Skin epidermis (tissue), 12 donors: ENCODE data around the gene LSM4.

Experiments
- H3K27ac ChIP-seq, 21 experiments: fragments of 200-600 bp; sonication (generic) in 11 of 21; one replicate each; pipeline ENCODE4 v1.5.0; 2020; ENCODE audit warnings: mild to moderate bottlenecking in 3 of 21, inconsistent platforms in 2 of 21, moderate library complexity in 2 of 21
- H3K4me3 ChIP-seq, 7 experiments: fragments of 200-600 bp; sonication (generic) in 2 of 7; one replicate each; pipeline ENCODE4 v1.5.0; 2020; ENCODE audit warnings: inconsistent platforms in 2 of 7, mild to moderate bottlenecking in 2 of 7, moderate library complexity in 1 of 7

LSM4 gene

DNA sequence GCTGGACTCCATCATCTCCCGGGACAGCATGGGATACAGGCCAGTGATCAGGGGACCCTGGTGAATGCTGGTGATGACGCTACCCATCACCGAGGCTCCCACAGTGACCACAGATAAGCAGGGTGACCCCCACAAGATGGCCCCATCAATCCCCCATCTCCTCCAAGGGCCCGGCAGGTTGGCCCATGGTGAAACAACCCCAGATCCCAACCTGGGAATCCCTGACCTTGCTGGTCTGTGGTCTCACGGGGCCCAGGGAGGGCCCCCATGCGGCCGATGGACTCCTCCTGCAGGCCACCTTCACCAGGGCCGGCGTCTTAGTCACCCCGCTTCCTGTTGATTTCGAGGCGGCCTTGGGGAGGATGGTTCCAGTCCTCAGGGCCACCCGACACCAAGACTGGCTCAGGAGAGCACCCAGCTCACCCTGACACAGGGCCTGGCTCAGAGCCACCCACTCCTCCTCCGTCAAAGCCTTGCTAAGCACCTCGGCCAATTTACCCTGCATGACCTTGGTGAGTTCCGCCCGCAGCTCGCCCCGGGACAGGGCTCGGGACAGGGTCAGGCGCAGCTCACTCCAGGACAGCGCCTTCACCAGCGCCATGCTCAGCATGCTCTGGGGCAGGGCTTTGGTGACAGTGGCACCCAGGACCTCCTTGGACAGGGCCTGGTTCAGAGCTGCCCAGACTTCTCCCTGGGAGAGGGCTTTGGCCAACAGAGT is 58.6 kb downstream of the LSM4 start:
- no peak overlapping the region for H3K4me3 ChIP-seq

DNA sequence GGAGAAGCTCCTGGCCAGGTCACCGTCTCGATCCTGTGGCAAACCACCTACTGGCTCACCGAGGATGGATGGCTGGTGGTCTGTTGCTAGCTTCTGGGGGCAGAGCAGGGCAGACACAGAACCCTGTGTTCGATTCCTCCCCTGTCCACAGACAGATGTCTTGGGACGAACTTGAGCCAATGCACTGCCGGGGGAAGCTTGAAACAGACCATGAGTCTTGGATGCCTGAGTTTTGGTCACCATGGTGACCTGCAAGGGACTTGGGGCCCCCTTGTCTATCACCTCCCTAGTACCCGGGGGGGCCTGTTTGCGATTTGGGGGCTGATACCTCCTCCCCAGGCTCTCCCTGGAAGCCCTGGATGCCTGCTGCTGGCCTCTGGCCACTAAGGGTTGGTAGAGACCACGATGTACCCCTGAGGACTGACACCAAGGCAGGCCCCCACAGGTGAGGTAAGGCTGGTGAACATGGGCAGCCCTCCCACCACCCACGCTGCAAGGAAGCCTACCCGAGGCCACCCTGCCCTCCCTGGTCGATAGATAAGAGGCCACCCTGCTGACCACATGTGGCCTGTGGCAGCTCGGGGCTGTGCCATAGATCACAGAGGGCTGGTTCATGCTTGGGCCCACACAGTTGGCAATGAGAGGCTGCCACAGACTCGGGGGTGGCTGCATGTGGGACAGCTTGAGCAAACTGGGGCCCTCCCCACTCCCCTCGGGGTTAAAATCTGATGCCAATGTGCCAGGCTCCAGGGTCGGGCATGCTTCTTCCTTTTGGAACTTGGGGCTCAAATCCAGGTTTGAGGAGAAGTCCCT is 59.3 kb downstream of the LSM4 start:
- no peak overlapping the region for H3K27ac ChIP-seq
- H3K4me3 ChIP-seq = no peak overlapping the region

More for the DNA sequence above, 58.6 kb downstream of the LSM4 start:
- no peak overlapping the region for H3K27ac ChIP-seq

DNA sequence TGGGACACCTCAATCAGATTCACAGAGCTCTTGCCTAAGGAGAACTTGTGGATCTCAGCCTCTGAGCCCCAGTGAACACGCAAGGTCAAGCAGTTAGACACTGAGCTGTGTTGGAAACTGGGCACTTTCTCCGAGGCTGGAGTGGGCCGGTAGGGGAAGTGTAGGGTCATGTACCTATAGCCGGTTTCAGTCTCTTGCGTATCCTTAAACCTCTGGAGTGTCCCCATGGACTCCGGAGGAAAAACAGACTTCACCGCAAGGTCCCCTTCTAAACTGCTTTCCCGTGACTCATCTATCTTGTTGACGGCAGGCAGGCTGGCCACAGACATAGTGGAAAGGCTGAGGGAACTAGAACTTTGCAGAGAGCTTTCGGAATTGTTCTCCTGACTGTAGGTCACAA is 60.0 kb downstream of the LSM4 start:
- no peak overlapping the region for H3K4me3 ChIP-seq
- H3K27ac ChIP-seq = no peak overlapping the region

DNA sequence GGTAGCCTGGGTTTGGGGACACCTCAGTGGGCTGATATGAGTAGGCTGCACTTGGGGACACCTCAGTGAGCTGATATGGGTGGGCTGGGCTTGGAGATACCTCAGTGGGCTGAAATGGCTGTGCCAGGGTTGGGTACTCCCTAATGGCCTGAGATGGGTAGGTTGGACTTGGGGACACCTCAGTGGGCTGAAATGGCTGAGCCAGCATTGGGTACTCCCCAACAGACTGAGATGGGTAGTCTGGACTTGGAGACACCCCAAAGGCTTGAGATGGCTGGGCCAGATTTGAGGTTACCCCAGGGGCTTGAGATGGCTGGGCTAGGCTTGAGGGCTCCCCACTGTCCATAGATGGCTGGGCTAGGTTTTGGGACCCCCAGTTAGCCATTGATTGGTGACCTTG is 60.7 kb downstream of the LSM4 start:
- no peak overlapping the region for H3K4me3 ChIP-seq

DNA sequence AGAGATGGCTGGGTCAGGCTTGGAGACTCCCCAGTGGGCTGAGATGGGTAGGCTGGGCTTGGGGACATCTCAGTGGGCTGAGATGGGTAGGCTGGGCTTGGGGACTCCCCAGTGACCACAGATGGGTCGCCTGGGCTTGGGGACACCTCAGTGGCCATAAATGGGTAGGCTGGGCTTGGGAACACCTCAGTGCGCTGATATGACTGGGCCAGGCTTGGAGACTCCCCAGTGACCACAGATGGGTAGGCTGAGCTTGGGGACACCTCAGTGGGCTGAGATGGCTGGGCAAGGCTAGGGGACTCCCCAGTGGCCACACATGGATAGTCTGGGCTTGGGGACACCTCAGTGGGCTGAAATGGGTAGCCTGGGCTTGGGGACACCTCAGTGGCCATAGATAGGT is 61.4 kb downstream of the LSM4 start:
- H3K27ac ChIP-seq = no peak overlapping the region
- no peak overlapping the region for H3K4me3 ChIP-seq

More for the DNA sequence above, 60.7 kb downstream of the LSM4 start:
- no peak overlapping the region for H3K27ac ChIP-seq

DNA sequence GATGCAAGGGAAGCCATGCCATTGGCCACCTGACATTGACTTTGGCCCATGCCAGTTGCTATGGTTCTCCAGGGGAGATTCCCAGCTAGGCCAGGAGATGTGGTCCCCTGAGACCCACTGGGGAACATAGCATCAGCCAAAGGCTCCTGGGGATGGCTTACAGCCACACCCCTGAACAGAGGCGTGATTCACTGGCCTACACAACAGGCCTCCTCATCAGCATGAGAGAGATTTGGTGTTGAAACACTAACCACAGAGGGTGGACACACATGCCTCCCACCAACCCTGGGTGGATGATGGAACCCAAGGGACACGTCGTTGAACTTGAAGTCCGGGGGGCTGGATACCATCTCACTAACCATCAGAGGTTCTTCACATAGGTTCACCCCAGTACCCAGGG is 63.0 kb downstream of the LSM4 start:
- Histone ChIP-seq H3K4me3 (no peak overlapping the region), H3K27ac (no peak overlapping the region)

DNA sequence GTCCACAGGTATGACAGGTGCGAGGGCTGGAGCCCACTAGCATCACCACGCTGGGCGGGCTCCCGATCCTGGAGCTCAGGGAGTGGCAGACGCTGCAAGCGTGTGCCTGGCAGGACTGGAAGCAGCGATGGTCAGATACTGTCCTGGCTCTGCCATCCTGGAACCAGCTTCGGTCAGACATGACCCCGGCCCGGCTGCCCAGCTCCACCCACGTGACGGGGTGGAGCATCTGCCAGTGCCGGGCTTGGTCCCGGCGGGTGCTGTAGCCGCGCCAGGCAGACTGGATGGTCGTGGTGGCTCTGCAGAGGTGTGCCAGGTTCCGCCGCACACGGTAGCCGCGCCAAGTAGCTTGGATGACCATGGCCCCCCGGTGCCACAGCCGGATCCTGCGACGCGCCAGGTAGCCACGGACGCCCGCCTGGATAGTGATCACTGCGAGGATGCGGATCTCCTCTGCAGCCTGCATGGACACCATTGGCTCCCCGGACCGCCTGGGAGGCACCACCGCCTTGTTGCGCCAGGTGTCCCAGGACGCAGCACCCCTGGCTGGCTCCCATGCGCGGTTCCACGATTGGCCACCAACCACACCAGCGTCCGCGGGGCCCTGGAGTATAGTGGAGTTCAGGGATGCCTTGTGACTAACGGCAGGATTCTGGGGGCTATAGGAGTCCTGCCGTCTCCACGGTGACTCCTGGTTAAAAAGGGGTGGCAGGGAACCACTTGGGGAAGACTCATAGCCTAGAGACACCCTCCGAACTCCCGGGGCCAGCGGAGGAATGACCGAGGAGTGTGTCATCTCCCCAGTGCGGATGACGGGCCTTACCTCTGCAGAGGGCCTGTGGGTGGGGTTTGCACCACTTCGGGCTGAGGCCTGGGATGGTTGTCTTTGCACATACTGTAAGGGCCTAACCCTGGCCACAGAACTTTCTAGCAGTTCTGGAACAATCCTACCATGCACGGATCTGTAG is 65.1 kb downstream of the LSM4 start:
- no peak overlapping the region for H3K27ac ChIP-seq

More for the DNA sequence above, 65.1 kb downstream of the LSM4 start:
- no peak overlapping the region for H3K4me3 ChIP-seq
